Measurements from ENCODE around the gene TAL1.

DNA sequence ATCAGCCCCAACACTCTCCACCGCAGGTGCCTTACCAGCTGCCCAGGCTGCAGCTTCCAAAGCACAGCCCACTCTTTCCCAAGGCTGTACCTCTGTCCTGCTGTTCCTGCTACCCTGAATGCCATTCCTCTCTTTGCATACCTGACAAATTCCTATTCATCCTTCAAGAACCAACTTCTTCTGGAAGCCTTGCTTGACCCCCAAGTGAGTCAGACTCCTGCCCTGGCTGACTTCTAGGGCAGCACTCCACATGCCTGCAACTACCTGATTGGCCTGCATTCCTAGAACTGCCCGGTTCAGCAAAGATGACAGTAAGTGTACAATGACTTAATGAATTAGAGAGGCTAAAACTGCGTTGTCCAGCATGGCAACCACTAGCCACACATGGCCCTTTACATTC is 21.4 kb downstream of the TAL1 start:
- no peak for TF ChIP-seq CTCF (IDR thresholded peaks at IDR 0.05)
- no peak for TF ChIP-seq POLR2A (IDR thresholded peaks at IDR 0.05)

Measured in gastroesophageal sphincter (tissue), 3 donors.